WI38 (cell line): Measurements from ENCODE around the gene TTC8.

ENCODE experiments used
- H3K4me3 ChIP-seq: 2 replicates; pipeline ENCODE4 v1.5.1; 2011; ENCODE audit warnings: low read depth, mild to moderate bottlenecking, control low read depth, low read length
- TF ChIP-seq, protein P1 (sequence below): IDR thresholded peaks from 2 replicates; pipeline ENCODE4 v1.5.1; 2012; ENCODE audit warnings: low read depth, mild to moderate bottlenecking, control low read depth, low read length

TTC8 gene

DNA sequence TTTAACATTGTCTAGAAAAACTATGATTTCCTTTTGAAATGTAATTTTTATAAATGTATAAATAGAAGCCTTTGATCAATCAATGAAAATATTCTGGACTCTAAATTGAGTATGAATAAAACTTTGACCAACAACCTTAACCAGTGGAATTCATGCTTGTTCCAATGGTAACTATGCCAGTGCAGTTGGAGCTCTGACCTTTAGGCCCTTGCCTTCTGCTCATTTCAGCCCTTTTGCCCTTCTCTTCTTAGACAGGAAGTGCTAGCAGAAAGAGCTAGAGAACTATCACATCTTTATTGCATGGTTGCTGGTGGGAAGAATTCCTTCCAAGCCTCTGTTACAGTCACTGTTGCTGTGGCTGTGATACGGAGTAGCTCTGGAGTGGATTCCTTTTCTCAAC lies 39.7 kb downstream of the TTC8 start:
- TF ChIP-seq, protein P1, sequence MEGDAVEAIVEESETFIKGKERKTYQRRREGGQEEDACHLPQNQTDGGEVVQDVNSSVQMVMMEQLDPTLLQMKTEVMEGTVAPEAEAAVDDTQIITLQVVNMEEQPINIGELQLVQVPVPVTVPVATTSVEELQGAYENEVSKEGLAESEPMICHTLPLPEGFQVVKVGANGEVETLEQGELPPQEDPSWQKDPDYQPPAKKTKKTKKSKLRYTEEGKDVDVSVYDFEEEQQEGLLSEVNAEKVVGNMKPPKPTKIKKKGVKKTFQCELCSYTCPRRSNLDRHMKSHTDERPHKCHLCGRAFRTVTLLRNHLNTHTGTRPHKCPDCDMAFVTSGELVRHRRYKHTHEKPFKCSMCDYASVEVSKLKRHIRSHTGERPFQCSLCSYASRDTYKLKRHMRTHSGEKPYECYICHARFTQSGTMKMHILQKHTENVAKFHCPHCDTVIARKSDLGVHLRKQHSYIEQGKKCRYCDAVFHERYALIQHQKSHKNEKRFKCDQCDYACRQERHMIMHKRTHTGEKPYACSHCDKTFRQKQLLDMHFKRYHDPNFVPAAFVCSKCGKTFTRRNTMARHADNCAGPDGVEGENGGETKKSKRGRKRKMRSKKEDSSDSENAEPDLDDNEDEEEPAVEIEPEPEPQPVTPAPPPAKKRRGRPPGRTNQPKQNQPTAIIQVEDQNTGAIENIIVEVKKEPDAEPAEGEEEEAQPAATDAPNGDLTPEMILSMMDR: no peak
- H3K4me3 ChIP-seq: no peak overlapping the region

GRCh38 chr14:88866305-88866704 lies 41.9 kb downstream of the TTC8 start:
- TF ChIP-seq, protein P1: no peak
- no peak overlapping the region for H3K4me3 ChIP-seq

- H3K4me3 ChIP-seq: no peak overlapping the region
- TF ChIP-seq, protein P1: no peak
Measured at GRCh38 chr14:88868558-88869159, 44.2 kb downstream of the TTC8 start.

- TF ChIP-seq, protein P1: no peak
- H3K4me3 ChIP-seq: no peak overlapping the region
Measured at GRCh38 chr14:88870777-88871176, 46.3 kb downstream of the TTC8 start.

GRCh38 chr14:88871429-88871828 lies 47.0 kb downstream of the TTC8 start:
- TF ChIP-seq, protein P1: no peak
- H3K4me3 ChIP-seq: no peak overlapping the region

- TF ChIP-seq, protein P1: no peak
Measured at GRCh38 chr14:88872976-88873375, 48.5 kb downstream of the TTC8 start.

DNA sequence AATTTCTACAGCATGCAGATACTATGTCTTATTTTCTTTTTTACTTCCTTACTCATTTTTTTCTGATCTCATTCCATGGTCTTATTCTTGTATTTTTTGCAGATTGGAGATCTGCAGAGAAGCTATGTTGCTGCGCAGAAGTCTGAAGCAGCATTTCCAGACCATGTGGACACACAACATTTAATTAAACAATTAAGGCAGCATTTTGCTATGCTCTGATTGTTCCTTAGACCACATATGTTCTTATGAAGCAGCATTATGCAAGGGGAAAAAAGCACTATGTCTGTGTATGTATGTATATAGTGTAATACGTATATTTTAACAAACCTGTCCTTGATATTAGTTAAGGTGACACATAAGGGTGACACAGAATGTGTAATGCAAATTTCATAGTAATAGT lies 52.7 kb downstream of the TTC8 start:
- no peak overlapping the region for H3K4me3 ChIP-seq
- TF ChIP-seq, protein P1: no peak

More at GRCh38 chr14:88872976-88873375, 48.5 kb downstream of the TTC8 start:
- H3K4me3 ChIP-seq: no peak overlapping the region
